Duodenal mucosa (tissue), 2 donors: Measurements from ENCODE around the gene MVB12B.

ENCODE experiments used
- H3K27ac ChIP-seq: one replicate; pipeline ENCODE4 v1.7.0; 2013; ENCODE audit warnings: low read depth, low read length
- H3K27me3 ChIP-seq, 2 donors: one replicate each; pipeline ENCODE4 v1.7.0; 2013; ENCODE audit warnings: low read length in 2 of 2, control low read depth in 1 of 2; ENCODE audit not compliant: insufficient read depth in 2 of 2, control insufficient read depth in 1 of 2
- H3K36me3 ChIP-seq, 2 donors: one replicate each; pipeline ENCODE4 v1.7.0; 2013; ENCODE audit warnings: low read length in 2 of 2, control low read depth in 1 of 2; ENCODE audit not compliant: insufficient read depth in 2 of 2, control insufficient read depth in 1 of 2
- H3K4me1 ChIP-seq, 2 donors: one replicate each; pipeline ENCODE4 v1.7.0; 2013; ENCODE audit warnings: low read length in 2 of 2, control low read depth in 1 of 2; ENCODE audit not compliant: insufficient read depth in 2 of 2, control insufficient read depth in 1 of 2
- H3K4me3 ChIP-seq, 2 donors: one replicate each; pipeline ENCODE4 v1.7.0; 2013; ENCODE audit warnings: low read length in 2 of 2, low read depth in 1 of 2
- H3K9ac ChIP-seq, 2 donors: one replicate each; pipeline ENCODE4 v1.7.0; 2013; ENCODE audit warnings: low read length in 2 of 2, low read depth in 1 of 2
- H3K9me3 ChIP-seq, 2 donors: one replicate each; pipeline ENCODE4 v1.7.0; 2013; ENCODE audit warnings: low read length in 2 of 2, control low read depth in 1 of 2; ENCODE audit not compliant: control insufficient read depth in 1 of 2

MVB12B gene

GRCh38 chr9:126488881-126489404 lies 162.3 kb downstream of the MVB12B start:
- no peaks in the 10 kb centered on the region for H3K27me3 ChIP-seq
- no peak overlapping the region for H3K9ac ChIP-seq
- H3K4me3 ChIP-seq, result no peak overlapping the region
- no peaks in the 10 kb centered on the region for H3K9me3 ChIP-seq
- no peaks in the 10 kb centered on the region for H3K4me1 ChIP-seq
- no peak overlapping the region for H3K27ac ChIP-seq
- H3K36me3 ChIP-seq, result peaks cover 0 to 5% of the 10 kb centered on the region in 2 donors

- peaks cover 0 to 5% of the 10 kb centered on the region in 2 donors for H3K36me3 ChIP-seq
- no peak overlapping the region for H3K9ac ChIP-seq
- no peaks in the 10 kb centered on the region for H3K4me1 ChIP-seq
- no peaks in the 10 kb centered on the region for H3K9me3 ChIP-seq
- no peaks in the 10 kb centered on the region for H3K27me3 ChIP-seq
- H3K4me3 ChIP-seq, result no peak overlapping the region
- no peak overlapping the region for H3K27ac ChIP-seq
Observed at GRCh38 chr9:126489581-126490213, 163.1 kb downstream of the MVB12B start.

DNA sequence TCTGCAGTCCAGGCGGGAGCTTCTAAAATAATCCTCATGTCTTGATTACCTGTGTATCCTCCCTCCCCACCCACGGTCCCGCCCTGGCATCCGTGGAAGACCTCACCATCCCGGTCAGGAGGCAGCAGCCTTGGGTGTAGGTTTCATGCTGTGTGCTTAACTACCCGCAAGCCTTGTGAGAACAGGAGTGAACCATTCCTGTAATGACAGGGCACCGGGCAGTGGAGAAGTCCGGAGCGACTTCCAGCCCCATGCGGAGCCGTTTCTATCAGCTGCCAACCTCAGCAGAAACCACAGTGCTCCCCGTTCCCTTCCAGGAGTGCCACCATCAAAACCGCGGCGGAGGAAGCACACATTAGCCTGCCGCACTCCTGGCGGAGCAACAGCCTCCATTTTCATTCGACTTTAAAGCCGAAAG lies 163.6 kb downstream of the MVB12B start:
- no peak overlapping the region for H3K9ac ChIP-seq
- H3K27me3 ChIP-seq, result no peaks in the 10 kb centered on the region
- no peaks in the 10 kb centered on the region for H3K4me1 ChIP-seq
- H3K4me3 ChIP-seq, result no peak overlapping the region
- H3K27ac ChIP-seq, result no peak overlapping the region
- peaks cover 0 to 5% of the 10 kb centered on the region in 2 donors for H3K36me3 ChIP-seq
- H3K9me3 ChIP-seq, result no peaks in the 10 kb centered on the region

DNA sequence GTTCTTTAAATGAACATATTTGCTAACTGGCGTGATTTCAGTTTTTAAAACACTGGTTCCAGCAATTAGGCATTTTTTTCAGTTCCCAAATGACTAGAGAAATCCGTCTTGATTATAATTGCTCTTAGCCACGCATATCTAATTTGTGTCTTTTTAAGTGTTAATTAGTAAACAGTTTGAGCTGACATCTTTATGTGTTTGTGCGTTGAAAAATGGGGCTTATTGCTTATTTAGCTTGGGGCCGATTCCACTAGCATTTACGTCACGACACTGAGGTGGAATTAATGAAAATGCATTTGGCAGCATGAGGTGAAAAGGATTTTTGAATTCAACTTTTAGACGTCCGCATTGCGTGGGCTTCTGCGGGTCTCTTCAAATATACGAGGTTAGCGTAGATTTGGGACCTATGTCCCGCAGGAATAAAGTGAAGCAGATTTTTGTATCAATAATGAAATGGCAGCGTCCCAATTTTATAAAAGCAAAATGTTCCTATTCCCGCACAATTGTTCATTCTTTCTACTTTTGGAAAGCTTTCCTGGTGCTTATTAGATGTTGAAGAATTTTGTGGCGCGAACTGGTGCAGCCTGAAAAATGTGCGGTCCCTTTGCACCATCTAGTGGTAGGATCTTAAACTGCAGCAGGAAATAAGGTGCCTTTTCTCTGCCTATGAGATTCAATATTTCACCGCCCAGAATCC lies 164.4 kb downstream of the MVB12B start:
- Histone ChIP-seq H3K36me3 (peaks cover 0 to 5% of the 10 kb centered on the region in 2 donors), H3K4me1 (no peaks in the 10 kb centered on the region), H3K9me3 (no peaks in the 10 kb centered on the region), H3K27me3 (no peaks in the 10 kb centered on the region), H3K9ac (no peak overlapping the region), H3K27ac (no peak overlapping the region), H3K4me3 (no peak overlapping the region)

DNA sequence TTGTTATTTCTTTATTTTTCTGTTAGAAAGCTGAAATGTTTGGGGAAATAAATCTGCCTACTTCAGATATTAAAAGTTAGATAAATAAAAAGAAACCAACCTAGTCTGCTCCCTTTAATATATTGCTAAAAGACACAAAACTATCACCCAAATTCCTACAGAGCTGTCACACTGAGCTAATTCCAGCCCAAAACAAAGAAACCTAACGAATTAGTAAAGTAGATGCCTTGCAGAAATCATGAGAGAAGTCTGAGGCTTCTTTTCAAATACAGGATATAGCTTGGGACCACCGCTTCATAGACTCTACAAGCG lies 164.9 kb downstream of the MVB12B start:
- Histone ChIP-seq H3K27ac (no peak overlapping the region), H3K9me3 (no peaks in the 10 kb centered on the region), H3K4me1 (no peaks in the 10 kb centered on the region), H3K27me3 (no peaks in the 10 kb centered on the region), H3K9ac (no peak overlapping the region), H3K4me3 (no peak overlapping the region), H3K36me3 (peaks cover 0 to under 1% of the 10 kb centered on the region in 2 donors)

DNA sequence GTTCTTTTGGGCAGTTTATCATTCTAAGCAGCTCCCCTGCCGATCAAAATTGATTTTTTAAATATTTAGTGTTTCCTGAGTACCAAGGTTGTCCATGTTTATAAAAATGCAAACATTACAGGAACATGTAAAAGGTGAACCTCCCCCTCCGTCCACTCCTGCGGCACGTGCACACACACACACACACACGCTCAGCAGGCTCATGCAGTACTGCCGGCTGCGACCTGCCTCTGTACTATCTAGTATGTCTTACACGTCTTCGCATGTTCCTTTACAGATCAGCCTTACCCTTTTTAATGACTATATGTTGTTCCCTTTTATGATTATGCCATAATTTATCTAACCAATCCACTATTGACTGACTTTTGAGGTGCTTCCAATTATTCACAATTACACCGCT lies 165.3 kb downstream of the MVB12B start:
- Histone ChIP-seq H3K4me3 (no peak overlapping the region), H3K9me3 (no peaks in the 10 kb centered on the region), H3K27ac (no peak overlapping the region), H3K9ac (no peak overlapping the region), H3K36me3 (no peaks in the 10 kb centered on the region), H3K4me1 (no peaks in the 10 kb centered on the region), H3K27me3 (no peaks in the 10 kb centered on the region)

DNA sequence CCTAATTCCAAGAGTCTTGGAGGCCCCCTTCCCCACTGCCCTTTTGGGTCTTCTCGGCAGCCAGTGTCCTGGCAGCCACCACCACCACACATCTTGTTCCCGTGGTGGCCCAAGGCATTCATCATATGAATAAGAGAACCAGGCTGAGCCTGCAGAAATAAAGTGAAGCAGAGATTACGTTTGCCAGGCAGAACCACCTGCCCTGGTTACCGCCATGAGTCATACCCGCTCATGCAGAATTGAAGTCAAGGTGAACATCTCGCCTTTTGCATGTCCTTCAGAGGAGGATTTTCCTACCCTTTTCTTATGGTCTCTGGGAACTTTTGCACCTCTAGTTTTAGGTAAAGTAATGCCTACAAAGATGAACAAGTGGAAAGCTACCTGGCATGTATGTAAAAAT lies 167.6 kb downstream of the MVB12B start:
- H3K36me3 ChIP-seq, result no peaks in the 10 kb centered on the region
- no peak overlapping the region for H3K27ac ChIP-seq
- H3K4me3 ChIP-seq, result no peak overlapping the region
- no peaks in the 10 kb centered on the region for H3K9me3 ChIP-seq
- no peak overlapping the region for H3K9ac ChIP-seq
- peaks cover 0 to 7% of the 10 kb centered on the region in 2 donors for H3K4me1 ChIP-seq
- no peaks in the 10 kb centered on the region for H3K27me3 ChIP-seq

DNA sequence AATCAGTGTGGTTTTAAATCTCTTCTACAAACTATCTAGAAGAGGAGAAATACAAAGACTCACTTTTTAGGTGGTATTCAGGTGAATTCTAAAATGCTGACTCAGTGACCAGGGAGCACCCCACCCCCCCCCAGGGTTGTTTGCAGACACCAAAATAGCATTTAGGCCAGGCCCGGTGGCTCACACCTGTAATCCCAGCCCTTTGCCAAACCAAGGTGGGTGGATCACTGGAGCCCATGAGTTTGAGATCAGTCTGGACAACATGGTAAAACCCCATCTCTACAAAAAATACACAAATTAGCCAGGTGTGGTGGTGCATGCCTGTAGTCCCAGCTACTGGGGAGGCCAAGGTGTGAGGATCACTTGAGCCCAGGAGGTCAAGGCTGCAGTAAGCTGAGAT lies 168.1 kb downstream of the MVB12B start:
- H3K9me3 ChIP-seq, result no peaks in the 10 kb centered on the region
- no peaks in the 10 kb centered on the region for H3K36me3 ChIP-seq
- H3K27me3 ChIP-seq, result no peaks in the 10 kb centered on the region
- peaks cover 0 to 9% of the 10 kb centered on the region in 2 donors for H3K4me1 ChIP-seq
- H3K4me3 ChIP-seq, result no peak overlapping the region
- no peak overlapping the region for H3K9ac ChIP-seq
- H3K27ac ChIP-seq, result no peak overlapping the region

GRCh38 chr9:126495411-126496180 lies 169.0 kb downstream of the MVB12B start:
- no peaks in the 10 kb centered on the region for H3K9me3 ChIP-seq
- no peaks in the 10 kb centered on the region for H3K36me3 ChIP-seq
- H3K27me3 ChIP-seq, result peaks cover under 1 to 5% of the 10 kb centered on the region in 2 donors
- H3K4me1 ChIP-seq, result peaks cover 0 to 13% of the 10 kb centered on the region in 2 donors
- H3K4me3 ChIP-seq, result no peak overlapping the region
- no peak overlapping the region for H3K9ac ChIP-seq
- H3K27ac ChIP-seq, result no peak overlapping the region

DNA sequence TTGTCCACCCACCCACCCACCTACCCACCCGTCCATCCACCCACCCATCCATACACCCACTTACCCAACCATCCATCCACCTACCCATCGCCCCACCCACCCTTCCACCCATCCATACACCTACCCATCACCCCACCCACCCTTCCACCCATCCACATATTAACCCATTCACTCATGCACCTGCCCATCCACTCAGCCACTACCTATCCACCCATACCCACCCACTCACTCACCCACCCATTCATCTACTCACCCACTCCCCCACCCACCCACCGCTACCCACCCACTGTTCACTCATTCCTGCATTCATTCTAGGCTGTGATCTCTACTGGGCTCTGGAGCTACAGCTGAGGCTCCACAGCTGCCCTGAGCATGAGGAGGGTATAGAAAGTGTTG lies 169.6 kb downstream of the MVB12B start:
- no peaks in the 10 kb centered on the region for H3K9me3 ChIP-seq
- H3K4me3 ChIP-seq, result no peak overlapping the region
- peaks cover 3 to 7% of the 10 kb centered on the region in 2 donors for H3K27me3 ChIP-seq
- H3K36me3 ChIP-seq, result no peaks in the 10 kb centered on the region
- H3K4me1 ChIP-seq, result peaks cover 0 to 13% of the 10 kb centered on the region in 2 donors
- H3K27ac ChIP-seq, result no peak overlapping the region
- H3K9ac ChIP-seq, result no peak overlapping the region
